Mesothelial cell of epicardium (in vitro differentiated cells): Measurements from ENCODE around the gene WEE2. TPM values are rescaled to one million over a fixed set of nuclear protein-coding genes. Genes with fewer than 3 reads are reported as not detected.
"Not testable (repeated sequence)": the region's sequence is repeated elsewhere in the genome, so short reads cannot be mapped to it uniquely, and the experiment has no call there.

Experiments used
- DNase-seq, 2 experiments: peaks; one replicate each; pipeline ENCODE4 v3.0.0; 2021; ENCODE audit warnings: low spot score in 2 of 2; ENCODE audit not compliant: unreplicated experiment in 2 of 2
- H3K27ac Mint-ChIP-seq: 2 replicates; pipeline ENCODE4 v1.8.0; 2021; ENCODE audit warnings: mixed read lengths
- H3K27me3 Mint-ChIP-seq: 2 replicates; pipeline ENCODE4 v1.8.0; 2021; ENCODE audit warnings: low read depth, mixed read lengths
- H3K36me3 Mint-ChIP-seq: 2 replicates; pipeline ENCODE4 v1.8.0; 2021; ENCODE audit warnings: mixed read lengths
- H3K4me1 Mint-ChIP-seq: 2 replicates; pipeline ENCODE4 v1.8.0; 2021; ENCODE audit warnings: mixed read lengths
- H3K4me3 Mint-ChIP-seq: 2 replicates; pipeline ENCODE4 v1.8.0; 2021; ENCODE audit warnings: mild to moderate bottlenecking, moderate library complexity, mixed read lengths
- H3K9me3 Mint-ChIP-seq: 2 replicates; pipeline ENCODE4 v1.8.0; 2021; ENCODE audit warnings: mixed read lengths
- CTCF ChIP-seq: fragments of 200-600 bp; sonication (generic); IDR thresholded peaks from one replicate; pipeline ENCODE4 v1.5.0; 2021; ENCODE audit warnings: antibody characterized with exemption; ENCODE audit not compliant: unreplicated experiment
- total RNA-seq: library from RNA; stranded (reverse); gene quantifications from 3 replicates; pipeline ENCODE4 v1.2.1, GENCODE V29; 2021

The WEE2 gene
- total RNA-seq, 1 donor from 2014 or later: not detected

GRCh38 chr7:141754939-141755338 lies 46.8 kb downstream of the WEE2 start:
- H3K27me3 Mint-ChIP-seq: no peaks in the 10 kb centered on the region

GRCh38 chr7:141763797-141764196 lies 55.6 kb downstream of the WEE2 start, which contains the start of gene TAS2R3:
TSS of gene TAS2R3 (plus strand) at chr7:141764097. CDS start at chr7:141764159, 62 bp downstream.
- no peak for DNase-seq
- Mint-ChIP-seq H3K9me3 (no peaks in the 10 kb centered on the region), H3K36me3 (peaks cover 46% of the 10 kb centered on the region), H3K27ac (no peak within 1 kb of the TSS), H3K27me3 (no peaks in the 10 kb centered on the region), H3K4me3 (no peak within 1 kb of the TSS), H3K4me1 (no peaks in the 10 kb centered on the region)
- no peak for TF ChIP-seq CTCF

More at GRCh38 chr7:141754939-141755338, 46.8 kb downstream of the WEE2 start:
- Mint-ChIP-seq H3K36me3 (peaks cover 83% of the 10 kb centered on the region), H3K27ac (no peak overlapping the region), H3K4me1 (no peaks in the 10 kb centered on the region), H3K9me3 (peaks cover 39% of the 10 kb centered on the region), H3K4me3 (no peak overlapping the region)
- peak; percentile 47 for TF ChIP-seq CTCF
- DNase-seq: no peak

GRCh38 chr7:141770083-141770583 lies 62.0 kb downstream of the WEE2 start:
- H3K36me3 Mint-ChIP-seq: peaks cover 32% of the 10 kb centered on the region
- not testable (repeated sequence) for H3K27me3 Mint-ChIP-seq, H3K4me3 Mint-ChIP-seq, H3K27ac Mint-ChIP-seq, H3K4me1 Mint-ChIP-seq, DNase-seq
- peaks cover 24% of the 10 kb centered on the region for H3K9me3 Mint-ChIP-seq

- Mint-ChIP-seq H3K27ac (no peak within 1 kb of the TSS), H3K9me3 (peaks cover 29% of the 10 kb centered on the region), H3K4me1 (no peaks in the 10 kb centered on the region), H3K4me3 (no peak within 1 kb of the TSS), H3K36me3 (peaks cover 66% of the 10 kb centered on the region), H3K27me3 (no peaks in the 10 kb centered on the region)
- no peak for DNase-seq
- no peak for TF ChIP-seq CTCF
Measured at GRCh38 chr7:141776374-141776773, 68.2 kb downstream of the WEE2 start, which contains the start of gene TAS2R4. TSS of gene TAS2R4 (plus strand) at chr7:141776674. CDS start at chr7:141778489, 1,815 bp downstream.

Other genes starting within 250 kb of the WEE2 start
- 31.1 to 35.1 TPM (median 35.0 TPM) in 3 replicates for gene AGK, start 156.9 kb upstream of the WEE2 start, total RNA-seq
- 22.4 to 22.7 TPM (median 22.7 TPM) in 3 replicates for gene DENND11, start 6.2 kb upstream of the WEE2 start, total RNA-seq
- 120 to 127 TPM (median 123 TPM) in 3 replicates for gene SSBP1, start 30.0 kb downstream of the WEE2 start, total RNA-seq
- gene TAS2R3, start 55.7 kb downstream of the WEE2 start, total RNA-seq: 4.0 to 5.6 TPM (median 5.0 TPM) in 3 replicates
- gene TAS2R4, start 68.3 kb downstream of the WEE2 start, total RNA-seq: 3.3 to 4.3 TPM (median 3.5 TPM) in 3 replicates
- gene TAS2R5, start 81.9 kb downstream of the WEE2 start, total RNA-seq: 4.5 to 5.9 TPM (median 5.1 TPM) in 3 replicates
- gene PRSS37, start 133.1 kb downstream of the WEE2 start, total RNA-seq: not detected in 3 replicates
- 0.14 to 0.18 TPM in 2 of 3 replicates, not detected in the other for gene OR9A4, start 208.0 kb downstream of the WEE2 start, total RNA-seq
- not detected in 3 replicates for gene CLEC5A, start 238.6 kb downstream of the WEE2 start, total RNA-seq